Measurements from ENCODE around the gene EIF3CL.
"Not testable (repeated sequence)": the region's sequence is repeated elsewhere in the genome, so short reads cannot be mapped to it uniquely, and the experiment has no call there.

The EIF3CL gene, protein sequence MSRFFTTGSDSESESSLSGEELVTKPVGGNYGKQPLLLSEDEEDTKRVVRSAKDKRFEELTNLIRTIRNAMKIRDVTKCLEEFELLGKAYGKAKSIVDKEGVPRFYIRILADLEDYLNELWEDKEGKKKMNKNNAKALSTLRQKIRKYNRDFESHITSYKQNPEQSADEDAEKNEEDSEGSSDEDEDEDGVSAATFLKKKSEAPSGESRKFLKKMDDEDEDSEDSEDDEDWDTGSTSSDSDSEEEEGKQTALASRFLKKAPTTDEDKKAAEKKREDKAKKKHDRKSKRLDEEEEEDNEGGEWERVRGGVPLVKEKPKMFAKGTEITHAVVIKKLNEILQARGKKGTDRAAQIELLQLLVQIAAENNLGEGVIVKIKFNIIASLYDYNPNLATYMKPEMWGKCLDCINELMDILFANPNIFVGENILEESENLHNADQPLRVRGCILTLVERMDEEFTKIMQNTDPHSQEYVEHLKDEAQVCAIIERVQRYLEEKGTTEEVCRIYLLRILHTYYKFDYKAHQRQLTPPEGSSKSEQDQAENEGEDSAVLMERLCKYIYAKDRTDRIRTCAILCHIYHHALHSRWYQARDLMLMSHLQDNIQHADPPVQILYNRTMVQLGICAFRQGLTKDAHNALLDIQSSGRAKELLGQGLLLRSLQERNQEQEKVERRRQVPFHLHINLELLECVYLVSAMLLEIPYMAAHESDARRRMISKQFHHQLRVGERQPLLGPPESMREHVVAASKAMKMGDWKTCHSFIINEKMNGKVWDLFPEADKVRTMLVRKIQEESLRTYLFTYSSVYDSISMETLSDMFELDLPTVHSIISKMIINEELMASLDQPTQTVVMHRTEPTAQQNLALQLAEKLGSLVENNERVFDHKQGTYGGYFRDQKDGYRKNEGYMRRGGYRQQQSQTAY

DNA sequence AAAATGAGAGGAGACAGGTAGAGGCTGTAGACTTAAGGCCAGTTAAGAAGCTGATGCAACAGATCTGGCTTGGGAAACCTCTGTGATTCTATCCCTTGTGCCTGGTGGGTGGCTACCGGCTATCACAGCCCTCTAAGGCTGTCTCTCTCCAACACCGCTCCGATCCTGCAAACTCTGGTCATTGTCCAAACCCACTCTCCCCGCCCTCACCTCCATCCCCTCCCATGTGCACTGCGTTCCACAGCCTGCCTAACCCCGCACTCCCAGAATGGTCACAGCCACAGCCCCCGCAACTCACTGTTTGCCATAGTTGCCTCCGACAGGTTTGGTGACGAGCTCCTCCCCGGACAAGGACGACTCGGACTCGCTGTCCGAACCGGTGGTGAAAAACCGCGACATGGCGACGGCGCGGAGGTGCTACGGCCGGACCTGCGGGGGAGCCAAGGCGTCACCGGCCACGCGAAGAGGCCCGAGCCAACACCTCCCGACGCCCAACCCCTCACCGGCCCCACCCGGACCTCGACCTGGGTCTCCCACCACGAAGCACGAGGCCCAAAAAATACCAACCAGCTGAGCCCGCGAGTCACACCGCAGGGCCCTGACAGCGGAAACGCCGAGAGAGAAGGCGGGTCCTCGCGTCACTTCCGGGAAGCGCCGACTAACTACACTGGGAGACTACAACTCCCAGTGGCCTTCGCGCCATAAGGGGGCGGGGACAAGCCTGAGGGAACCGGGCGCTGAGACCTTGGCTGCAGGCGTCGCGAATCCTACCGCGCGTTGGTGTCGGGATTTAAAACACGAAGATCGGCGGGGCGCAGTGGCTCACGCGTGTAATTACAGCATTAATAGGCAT is at the start of gene EIF3CL:
TSS of gene EIF3CL (minus strand) at position 622 of the 853 bp plus-strand sequence. CDS start at position 399, 223 bp downstream.
- DNase-seq (ENCODE audit: low read depth in 2 of 2), result not testable (repeated sequence)

DNA sequence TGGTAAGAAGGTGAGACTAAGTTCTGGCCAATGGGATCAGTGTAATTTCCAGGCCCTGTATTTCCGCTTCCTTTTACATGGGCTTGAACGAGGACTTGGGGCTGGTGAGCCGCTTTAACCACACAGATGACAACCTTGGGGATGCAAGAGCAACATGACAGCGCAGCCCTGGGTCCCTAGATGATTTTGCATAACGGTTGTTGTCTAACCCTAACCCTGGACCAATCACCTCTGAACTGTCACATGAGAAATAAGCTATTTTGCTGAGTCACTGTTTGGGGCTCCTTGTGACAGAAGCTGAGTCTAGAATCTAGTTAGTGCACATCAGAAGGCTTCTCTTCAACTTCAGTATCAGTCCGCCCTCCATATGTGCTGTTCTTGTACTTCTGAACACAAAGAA is 43.4 kb upstream of the EIF3CL start:
- not testable (repeated sequence) for DNase-seq (ENCODE audit: low read depth in 2 of 2)

DNA sequence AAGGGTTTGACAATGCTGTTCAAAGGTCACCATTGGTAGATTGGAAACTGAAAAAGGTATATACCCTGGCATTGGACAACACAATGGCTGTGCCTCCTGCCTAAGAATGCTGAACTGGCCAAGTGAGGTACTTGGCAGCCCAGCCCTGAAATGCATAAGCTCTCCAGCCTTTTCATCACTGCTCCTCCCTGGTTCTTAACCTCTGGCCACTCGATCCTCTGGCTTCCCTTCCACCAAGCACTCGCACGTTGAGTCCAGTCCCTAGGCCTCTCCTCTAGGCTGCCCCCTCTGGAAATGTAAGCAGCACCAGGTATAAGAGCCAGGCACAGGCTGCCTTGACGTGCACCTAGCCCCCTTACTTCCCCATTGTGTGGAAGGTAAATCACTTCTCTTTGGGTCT is 42.7 kb upstream of the EIF3CL start:
- DNase-seq (ENCODE audit: low read depth in 2 of 2), result not testable (repeated sequence)

DNA sequence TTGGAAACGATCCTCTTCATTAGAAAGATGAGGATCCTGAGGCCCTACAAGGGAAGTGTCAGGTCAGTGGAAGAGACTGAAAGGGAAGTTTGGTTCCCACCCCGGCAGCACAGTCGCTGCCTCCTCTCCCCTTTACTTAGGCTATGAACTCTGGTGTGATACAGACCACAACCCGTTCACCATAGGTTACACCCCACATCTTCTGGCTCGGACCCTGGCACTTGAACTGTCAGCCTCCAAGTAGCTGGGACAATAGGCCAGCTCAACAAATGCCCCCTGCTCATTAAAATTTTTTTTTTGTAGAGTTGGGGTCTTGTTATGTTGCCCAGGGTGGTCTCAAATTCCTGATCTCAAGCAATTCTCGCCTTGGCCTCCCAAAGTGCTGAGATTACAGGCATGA is 40.3 kb upstream of the EIF3CL start:
- not testable (repeated sequence) for DNase-seq (ENCODE audit: low read depth in 2 of 2)

DNA sequence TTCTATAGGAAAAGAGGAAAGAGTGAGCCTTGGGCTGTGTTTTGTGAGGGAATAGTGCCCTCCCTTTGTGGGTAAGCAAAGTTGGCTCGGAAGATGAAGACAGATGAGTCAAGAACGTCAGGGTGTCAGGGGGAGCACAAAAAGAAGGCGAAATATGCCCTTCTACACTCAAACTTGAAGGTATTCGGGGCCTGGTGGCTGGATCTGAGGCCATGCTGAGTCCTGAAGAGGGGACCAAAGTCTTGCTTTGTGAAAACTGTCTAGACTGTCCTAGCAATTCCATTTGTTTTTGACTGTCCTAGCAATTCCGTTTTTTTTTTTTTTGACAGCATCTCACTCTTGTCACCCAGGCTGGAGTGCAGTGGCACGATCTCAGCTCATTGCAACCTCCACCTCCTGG is 35.3 kb upstream of the EIF3CL start:
- not testable (repeated sequence) for DNase-seq (ENCODE audit: low read depth in 2 of 2)

DNA sequence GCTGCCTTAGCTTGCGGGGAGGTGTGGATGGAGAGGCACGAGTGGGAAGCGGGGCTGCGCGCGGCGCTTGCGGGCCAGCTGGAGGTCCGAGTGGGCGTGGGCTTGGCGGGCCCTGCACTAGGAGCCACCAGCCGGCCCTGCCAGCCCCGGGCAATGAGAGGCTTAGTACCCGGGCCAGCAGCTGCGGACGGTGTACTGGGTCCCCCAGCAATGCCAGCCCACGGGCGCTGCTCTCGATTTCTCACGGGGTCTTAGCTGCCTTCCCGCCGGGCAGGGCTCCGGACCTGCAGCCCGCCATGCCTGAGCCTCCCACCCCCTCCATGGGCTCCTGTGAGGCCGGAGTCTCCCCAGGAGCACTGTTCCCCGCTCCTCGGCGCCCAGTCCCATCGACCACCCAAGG is 31.7 kb upstream of the EIF3CL start:
- DNase-seq (ENCODE audit: low read depth in 2 of 2), result not testable (repeated sequence)

DNA sequence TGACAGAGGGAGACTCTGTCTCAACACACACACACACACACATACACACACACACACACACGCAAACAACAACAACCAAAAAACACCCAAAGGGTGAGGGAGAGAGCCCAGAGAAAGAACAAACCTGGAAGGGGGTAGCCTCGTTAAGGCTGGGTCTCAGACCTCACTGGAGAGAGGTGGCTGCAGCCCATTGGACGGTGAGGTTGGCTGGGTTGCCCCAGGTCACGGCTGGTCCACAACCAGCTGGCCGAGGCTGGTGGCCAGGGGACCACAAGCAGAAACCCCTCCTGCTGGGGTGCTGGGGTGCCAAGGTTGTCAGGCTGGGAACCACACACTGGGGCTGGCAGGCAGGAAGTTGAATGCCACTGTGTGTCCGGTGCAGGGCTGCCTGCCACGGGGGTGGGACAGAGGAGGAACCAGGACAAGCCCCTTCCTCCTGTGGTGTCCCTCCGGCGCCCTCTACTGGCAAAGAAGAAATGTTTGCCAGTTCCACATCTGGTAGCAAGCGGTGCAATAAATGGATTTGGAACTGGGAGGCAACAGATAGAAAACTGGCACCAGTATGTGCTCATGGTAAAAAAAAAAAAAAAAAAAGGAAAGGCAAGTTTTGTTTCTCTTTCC is 22.5 kb upstream of the EIF3CL start:
- not testable (repeated sequence) for DNase-seq (ENCODE audit: low read depth in 2 of 2)

DNA sequence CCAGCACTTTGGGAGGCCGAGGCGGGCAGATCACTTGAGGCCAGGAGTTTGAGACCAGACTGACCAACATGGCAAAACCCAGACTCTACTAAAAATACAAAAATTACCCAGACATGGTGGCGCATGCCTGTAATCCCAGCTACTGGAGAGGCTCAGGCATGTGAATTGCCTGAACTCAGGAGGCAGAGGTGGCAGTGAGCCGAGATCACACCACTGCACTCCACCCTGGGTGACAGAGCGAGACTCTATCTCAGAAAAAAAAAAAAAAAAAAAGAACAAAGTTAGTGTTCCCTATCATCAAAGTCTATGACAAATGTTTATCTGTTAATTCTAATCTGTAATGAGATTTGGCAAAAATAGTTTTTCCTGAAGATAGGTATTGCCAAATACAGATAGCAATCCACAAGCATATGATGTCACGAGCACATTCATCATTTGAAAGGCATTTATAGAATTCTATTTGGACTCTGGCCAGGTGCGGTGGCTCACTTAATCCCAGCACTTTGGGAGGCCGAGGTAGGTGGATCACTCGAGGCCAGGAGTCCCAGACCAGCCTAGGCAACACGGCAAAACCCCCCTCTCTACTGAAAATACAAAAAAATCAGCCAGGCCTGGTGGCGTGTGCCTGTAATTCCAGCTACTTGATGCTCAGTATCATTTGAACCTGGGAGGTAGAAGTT is 17.6 kb upstream of the EIF3CL start:
- not testable (repeated sequence) for DNase-seq (ENCODE audit: low read depth in 2 of 2)

DNA sequence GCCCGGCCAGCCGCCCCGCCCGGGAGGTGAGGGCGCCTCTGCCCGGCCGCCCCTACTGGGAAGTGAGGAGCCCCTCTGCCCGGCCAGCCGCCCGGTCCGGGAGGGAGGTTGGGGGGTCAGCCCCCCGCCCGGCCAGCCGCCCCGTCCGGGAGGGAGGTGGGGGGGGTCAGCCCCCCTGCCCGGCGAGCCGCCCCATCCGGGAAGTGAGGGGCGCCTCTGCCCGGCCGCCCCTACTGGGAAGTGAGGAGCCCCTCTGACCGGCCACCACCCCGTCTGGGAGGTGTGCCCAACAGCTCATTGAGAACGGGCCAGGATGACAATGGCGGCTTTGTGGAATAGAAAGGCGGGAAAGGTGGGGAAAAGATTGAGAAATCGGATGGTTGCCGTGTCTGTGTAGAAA is 13.4 kb upstream of the EIF3CL start:
- not testable (repeated sequence) for DNase-seq (ENCODE audit: low read depth in 2 of 2)

DNA sequence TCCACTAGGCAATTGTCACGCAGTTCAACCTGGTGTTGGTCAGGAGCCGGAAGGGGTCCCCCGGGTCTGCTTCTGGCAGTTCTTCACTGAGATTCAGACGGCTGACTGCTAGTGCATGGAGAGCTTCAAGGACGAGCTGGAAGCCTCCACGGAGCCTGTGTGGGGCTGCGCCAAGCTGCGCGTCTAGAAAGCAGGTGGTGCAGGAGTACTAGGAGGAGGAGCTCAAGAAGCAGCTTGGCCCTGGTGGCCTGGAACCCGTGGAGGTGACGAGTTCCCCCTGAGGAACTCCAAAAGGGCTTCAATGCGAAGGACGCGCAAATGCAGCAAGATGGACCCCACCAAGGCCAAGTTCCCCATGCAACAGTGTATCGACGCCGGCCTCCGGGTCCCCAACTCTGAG is 10.9 kb upstream of the EIF3CL start:
- not testable (repeated sequence) for DNase-seq (ENCODE audit: low read depth in 2 of 2)

DNA sequence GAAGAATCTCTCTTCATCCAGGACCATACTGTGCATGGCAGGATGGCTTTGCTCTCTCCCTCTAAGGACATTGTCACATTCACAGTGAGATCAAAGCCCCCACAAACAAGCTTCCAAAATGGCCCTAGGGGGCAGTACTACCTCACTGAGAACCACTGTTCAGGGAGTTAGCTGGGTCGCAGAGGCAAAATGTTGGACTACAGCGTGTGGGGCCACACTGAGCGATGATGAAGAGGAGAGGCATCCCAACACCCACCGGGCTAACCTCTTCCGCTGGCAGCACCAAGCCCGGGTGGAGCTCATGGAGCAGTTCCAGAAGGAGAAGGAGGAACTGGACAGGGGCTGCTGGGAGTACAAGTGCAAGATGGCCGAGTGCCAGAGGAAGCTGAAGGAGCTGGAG is 9.9 kb upstream of the EIF3CL start:
- not testable (repeated sequence) for DNase-seq (ENCODE audit: low read depth in 2 of 2)

DNA sequence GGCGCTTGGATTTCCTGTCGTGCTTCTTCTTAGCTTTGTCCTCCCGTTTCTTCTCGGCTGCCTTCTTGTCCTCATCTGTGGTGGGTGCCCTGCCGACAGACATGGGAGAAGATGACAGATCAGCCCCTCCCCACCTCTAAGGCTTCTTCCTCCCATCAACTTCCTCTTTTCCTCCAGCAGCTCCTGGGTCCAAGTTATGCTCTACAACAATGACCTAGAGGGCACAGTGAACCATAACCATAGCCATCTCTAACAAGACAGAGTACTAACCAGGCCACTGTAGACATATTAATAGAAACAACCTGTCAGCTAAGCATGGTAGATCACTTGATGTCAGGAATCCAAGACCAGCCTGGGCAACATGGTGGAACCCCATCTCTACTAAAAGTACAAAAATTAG is 11.6 kb downstream of the EIF3CL start:
- DNase-seq (ENCODE audit: low read depth in 2 of 2), result not testable (repeated sequence)

DNA sequence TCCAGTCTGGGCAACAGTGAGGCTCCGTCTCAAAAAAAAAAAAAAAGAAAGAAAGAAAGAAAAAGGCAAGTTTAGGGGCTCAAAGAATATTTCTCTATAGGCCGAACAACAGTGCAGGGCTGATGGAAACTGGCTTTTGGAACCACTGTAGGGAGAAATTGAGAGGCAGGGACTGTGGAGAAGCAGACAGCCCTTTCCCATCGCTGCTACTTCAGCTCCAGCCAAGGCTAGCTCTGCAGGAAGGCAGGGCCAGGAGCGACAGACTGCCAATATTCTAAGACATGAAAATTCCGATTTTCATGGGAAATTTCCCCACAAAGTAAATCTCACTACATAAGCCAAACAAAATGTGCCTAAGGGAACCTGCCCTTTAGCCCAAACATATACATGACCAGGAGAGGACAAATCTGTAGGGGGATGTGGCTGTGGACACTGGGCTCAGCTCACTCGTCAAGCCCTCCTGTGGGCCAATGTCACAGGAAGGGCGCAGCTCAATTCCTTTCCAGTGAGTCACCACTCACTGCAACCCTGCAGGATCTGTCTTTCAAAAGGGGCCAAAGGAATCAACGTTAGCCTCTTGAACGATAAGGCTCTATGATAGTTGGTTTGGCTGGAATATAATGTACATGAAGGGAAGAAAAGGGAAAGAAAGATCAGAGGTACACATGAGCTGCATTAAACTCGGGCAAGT is 21.3 kb downstream of the EIF3CL start:
- not testable (repeated sequence) for DNase-seq (ENCODE audit: low read depth in 2 of 2)

DNA sequence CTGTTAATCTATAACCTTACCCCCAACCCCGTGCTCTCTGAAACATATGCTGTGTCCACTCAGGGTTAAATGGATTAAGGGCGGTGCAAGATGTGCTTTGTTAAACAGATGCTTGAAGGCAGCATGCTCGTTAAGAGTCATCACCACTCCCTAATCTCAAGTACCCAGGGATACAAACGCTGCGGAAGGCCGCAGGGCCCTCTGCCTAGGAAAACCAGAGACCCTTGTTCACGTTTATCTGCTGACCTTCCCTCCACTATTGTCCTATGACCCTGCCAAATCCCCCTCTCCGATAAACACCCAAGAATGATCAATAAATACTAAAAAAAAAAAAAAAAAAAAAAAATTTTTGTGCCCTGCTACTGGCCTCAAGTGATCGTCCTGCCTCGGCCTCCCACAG is 25.8 kb downstream of the EIF3CL start:
- not testable (repeated sequence) for DNase-seq (ENCODE audit: low read depth in 2 of 2)

DNA sequence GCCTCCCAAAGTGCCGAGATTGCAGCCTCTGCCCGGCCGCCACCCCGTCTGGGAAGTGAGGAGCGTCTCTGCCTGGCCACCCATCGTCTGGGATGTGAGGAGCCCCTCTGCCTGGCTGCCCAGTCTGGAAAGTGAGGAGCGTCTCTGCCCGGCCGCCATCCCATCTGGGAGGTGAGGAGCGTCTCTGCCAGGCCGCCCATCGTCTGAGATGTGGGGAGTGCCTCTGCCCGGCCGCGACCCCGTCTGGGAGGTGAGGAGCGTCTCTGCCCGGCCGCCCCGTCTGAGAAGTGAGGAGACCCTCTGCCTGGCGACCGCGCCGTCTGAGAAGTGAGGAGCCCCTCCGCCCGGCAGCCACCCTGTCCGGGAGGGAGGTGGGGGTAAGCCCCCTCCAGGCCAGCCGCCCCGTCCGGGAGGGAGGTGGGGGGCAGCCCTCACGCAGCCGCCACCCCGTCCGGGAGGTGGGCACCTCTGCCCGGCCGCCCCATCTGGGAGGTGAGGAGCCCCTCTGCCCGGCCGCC is 26.5 kb downstream of the EIF3CL start:
- not testable (repeated sequence) for DNase-seq (ENCODE audit: low read depth in 2 of 2)

DNA sequence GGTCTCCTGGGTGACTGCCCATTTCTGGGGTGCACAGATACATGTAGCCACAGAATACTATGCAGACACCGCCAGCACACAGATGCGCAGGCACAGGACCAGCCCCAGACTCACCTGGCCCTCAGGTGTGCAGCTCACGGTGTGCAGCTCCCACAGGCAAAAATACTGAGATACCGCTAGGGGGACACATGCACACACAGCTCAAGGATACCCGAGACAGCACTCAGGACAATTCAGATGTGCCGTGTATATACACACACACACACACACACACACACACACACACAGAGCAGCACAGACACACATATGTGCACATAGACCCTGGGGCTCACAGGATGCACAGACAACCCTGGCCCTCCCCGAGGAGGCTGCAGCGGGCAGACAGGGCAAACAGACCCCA is 28.5 kb downstream of the EIF3CL start:
- not testable (repeated sequence) for DNase-seq (ENCODE audit: low read depth in 2 of 2)

DNA sequence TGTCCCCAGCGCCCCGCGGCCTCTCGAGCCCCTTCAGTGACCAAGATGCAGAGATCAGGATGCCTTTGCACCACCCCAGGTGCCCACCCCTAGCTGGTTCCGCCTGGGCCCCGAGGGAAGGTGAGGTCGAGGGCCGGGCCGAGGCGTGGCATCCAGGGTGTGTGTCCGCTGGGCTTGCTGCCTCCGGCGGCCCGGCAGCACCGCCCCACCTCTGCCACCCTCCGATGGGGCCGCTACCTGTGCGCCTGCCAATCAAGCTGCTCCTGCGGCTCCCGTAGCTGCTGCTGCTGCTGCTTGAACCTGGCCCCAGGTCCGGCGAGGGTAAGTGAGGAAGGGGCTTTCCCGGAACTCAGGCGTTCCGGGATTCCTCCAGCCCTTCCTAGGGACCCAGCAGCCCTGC is 29.4 kb downstream of the EIF3CL start:
- DNase-seq (ENCODE audit: low read depth in 2 of 2), result not testable (repeated sequence)

DNA sequence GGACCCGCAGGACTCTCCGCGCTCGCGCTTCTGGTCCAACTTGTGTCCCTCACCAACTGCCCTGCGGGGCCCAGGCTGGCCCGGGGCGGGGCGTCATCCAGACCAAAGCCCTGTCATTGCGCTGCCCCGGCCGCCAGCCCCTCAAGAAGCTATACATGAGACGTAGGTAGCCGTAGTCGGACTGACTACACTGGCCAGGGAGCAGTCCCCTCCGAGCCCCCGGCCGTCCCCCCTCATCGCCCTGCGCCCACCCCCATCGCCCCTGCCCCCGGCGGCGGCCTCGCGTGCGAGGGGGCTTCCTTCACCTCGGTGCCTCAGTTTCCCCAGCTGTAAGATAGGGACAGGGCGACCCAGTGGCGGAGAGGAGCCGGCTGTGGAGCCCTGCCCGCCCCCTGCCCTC is 35.7 kb downstream of the EIF3CL start:
- not testable (repeated sequence) for DNase-seq (ENCODE audit: low read depth in 2 of 2)

Data from stimulated activated CD4-positive, alpha-beta T cell treated with anti-CD3 and anti-CD28 coated beads, Interleukin-1b, Interleukin-23, amount 100 ng/mL, for 1 hour (primary cell).